HepG2 (cell line): Measurements from ENCODE around the gene USH2A. TPM values are rescaled to one million over a fixed set of nuclear protein-coding genes. Genes with fewer than 3 reads are reported as not detected.

Experiments
- ATAC-seq: fragments of 200-7000 bp; cut with Tn5 transposase; 3 replicates; pipeline ENCODE4 v1.9.1; 2020; ENCODE audit warnings: mild to moderate bottlenecking, moderate library complexity
- BruUV-seq: library from RNA; stranded (reverse); fragments of 400-500 nt; replicated peaks from 2 replicates; lab custom pipeline; 2021; lab: Mats Ljungman, UMichigan
- CTCF ChIA-PET: fragments of 300-600 bp; formaldehyde crosslinking; extraction: SDS; loops from one replicate; lab custom pipeline; 2021; ENCODE audit warnings: low total read pairs, inconsistent platforms, low intra/inter-chr PET ratio; lab: Yijun Ruan, JAX
- POLR2A ChIA-PET: fragments of 350-600 bp; sonication (Branson Sonifier 250); formaldehyde crosslinking; loops from one replicate; lab custom pipeline; 2020; ENCODE audit warnings: antibody characterized with exemption, inconsistent platforms; lab: Yijun Ruan, JAX
- DNase-seq: peaks from one replicate; pipeline ENCODE4 v3.0.0-alpha.2; 2015; ENCODE audit warnings: low spot score
- FAIRE-seq: peaks from 3 replicates; lab custom pipeline; 2011; peaks lifted over from hg19 to GRCh38; lab: Jason Lieb, UNC
- H2AFZ ChIP-seq: one replicate; pipeline ENCODE4 v1.6.1; 2011; ENCODE audit warnings: low read length, inconsistent platforms
- H3K27ac ChIP-seq: fragments of 300-600 bp; 3 replicates; pipeline ENCODE4 v1.8.0; 2011; ENCODE audit warnings: mixed run types, mild to moderate bottlenecking, mixed read lengths, low read length, inconsistent platforms; ENCODE audit not compliant: insufficient read depth; ENCODE audit errors: extremely low read length
- H3K27me3 ChIP-seq, 2 experiments: fragments of 200-600 bp in 1 of 2; 2 replicates in 1 of 2; 3 replicates in 1 of 2; pipeline versions ENCODE4 v1.6.0 to v1.8.0; 2011; ENCODE audit warnings: low read length in 2 of 2, mild to moderate bottlenecking in 2 of 2, moderate library complexity in 2 of 2, inconsistent platforms in 1 of 2; ENCODE audit not compliant: insufficient read depth in 2 of 2, control insufficient read depth in 1 of 2
- H3K36me3 ChIP-seq, 2 experiments: fragments of 200-600 bp in 1 of 2; replicated peaks in 1 of 2; 2 replicates in 1 of 2; 3 replicates in 1 of 2; pipeline versions ENCODE4 v1.5.1 to v1.8.0; 2011; ENCODE audit warnings: low read length in 2 of 2, inconsistent platforms in 1 of 2; ENCODE audit not compliant: insufficient read depth in 2 of 2, control insufficient read depth in 1 of 2
- H3K4me1 ChIP-seq: 2 replicates; pipeline ENCODE4 v1.5.1; 2012; ENCODE audit warnings: low read length, inconsistent platforms; ENCODE audit not compliant: insufficient read depth
- H3K4me2 ChIP-seq: 2 replicates; pipeline ENCODE4 v1.6.0; 2011; ENCODE audit warnings: low read depth, low read length, inconsistent platforms
- H3K4me3 ChIP-seq, 3 experiments: fragments of 200-600 bp in 1 of 3; sonication (generic), shearing (Covaris generic) in 1 of 3; replicated peaks in 1 of 3; 2 replicates each; pipeline ENCODE4 v1.5.1; 2011 to 2016; ENCODE audit warnings: low read length in 3 of 3, inconsistent platforms in 2 of 3, low read depth in 2 of 3, mild to moderate bottlenecking in 2 of 3, control low read depth in 1 of 3, mixed read lengths in 1 of 3; ENCODE audit not compliant: insufficient read depth in 1 of 3
- H3K79me2 ChIP-seq: one replicate; pipeline ENCODE4 v1.6.1; 2011; ENCODE audit warnings: low read length, inconsistent platforms; ENCODE audit not compliant: insufficient read depth
- H3K9ac ChIP-seq: 2 replicates; pipeline ENCODE4 v1.6.0; 2011; ENCODE audit warnings: mild to moderate bottlenecking, low read depth, low read length, inconsistent platforms; ENCODE audit not compliant: insufficient read depth
- H3K9me3 ChIP-seq: 2 replicates; pipeline ENCODE4 v1.5.1; 2012; ENCODE audit warnings: mild to moderate bottlenecking, low read length
- H4K20me1 ChIP-seq: 2 replicates; pipeline ENCODE4 v1.6.0; 2011; ENCODE audit warnings: inconsistent platforms, mild to moderate bottlenecking, low read length, moderate library complexity; ENCODE audit not compliant: insufficient read depth
- ARNT2 ChIP-seq: sonication (generic); formaldehyde crosslinking; IDR thresholded peaks from 2 replicates; pipeline ENCODE4 v1.8.0; 2022; ENCODE audit warnings: mild to moderate bottlenecking, low read depth, missing genetic modification reagents, moderate library complexity
- E2F1 ChIP-seq: sonication (generic); formaldehyde crosslinking; IDR thresholded peaks from 2 replicates; pipeline ENCODE4 v1.5.0; 2020; ENCODE audit warnings: missing genetic modification reagents
- FOXA3 ChIP-seq: IDR thresholded peaks from 2 replicates; pipeline ENCODE4 v1.6.1; 2016; ENCODE audit warnings: missing genetic modification reagents, missing compliant biosample characterization
- HOXA7 ChIP-seq: sonication (generic); formaldehyde crosslinking; IDR thresholded peaks from 2 replicates; pipeline ENCODE4 v1.8.1; 2022; ENCODE audit warnings: mild to moderate bottlenecking, missing genetic modification reagents, moderate library complexity
- TFE3 ChIP-seq: IDR thresholded peaks from 2 replicates; pipeline ENCODE4 v1.6.1; 2016
- TMF1 ChIP-seq: sonication (generic); formaldehyde crosslinking; IDR thresholded peaks from 2 replicates; pipeline ENCODE4 v1.8.1; 2022; ENCODE audit warnings: low read depth, missing genetic modification reagents
- ZBED4 ChIP-seq: sonication (generic); formaldehyde crosslinking; IDR thresholded peaks from 2 replicates; pipeline ENCODE4 v1.4.0; 2020; ENCODE audit warnings: missing genetic modification reagents, borderline replicate concordance
- ZKSCAN1 ChIP-seq: fragments of 150-350 bp; IDR thresholded peaks from 2 replicates; pipeline ENCODE4 v1.6.1; 2014; ENCODE audit warnings: low read length
- ZNF761 ChIP-seq: sonication (generic); formaldehyde crosslinking; conservative IDR thresholded peaks from 2 replicates; pipeline ENCODE4 v1.4.0; 2020; ENCODE audit warnings: mild to moderate bottlenecking, missing genetic modification reagents
- WGBS: methylation state at CpG from one replicate; pipeline ENCODE4 v1.1.6; 2017; ENCODE audit warnings: low lambda C conversion rate; 5-methylcytosine and 5-hydroxymethylcytosine counted together
- in situ Hi-C: cut with HindIII; loops from 2 replicates; pipeline ENCODE4 v1.10.0; 2017; ENCODE audit warnings: low pct_unique_long_range_greater_than_20kb; ENCODE audit not compliant: extremely low pct_ligation_motif_present
- intact Hi-C: fragments of 100-400 bp; cut with micrococcal nuclease; formaldehyde crosslinking; loops from one replicate; pipeline ENCODE4 v1.10.0; 2022; ENCODE audit not compliant: unreplicated experiment
- polyA plus RNA-seq, 8 experiments: library from polyadenylated mRNA; depleted of rRNA in 3 of 8; stranded (reverse) in 7 of 8; unstranded in 1 of 8; fragments of >200 nt; fragmentation: Illumina TruSeq in 4 of 8; extraction: Trizol in 4 of 8; gene quantifications; 2 replicates each; pipeline versions ENCODE4 v1.2.1 to v1.2.3, GENCODE V29; 2011 to 2016; ENCODE audit warnings: low read depth in 4 of 8, missing spikeins in 1 of 8, mixed read lengths in 1 of 8; ENCODE audit not compliant: insufficient read depth in 1 of 8
- total RNA-seq, 5 experiments: library from RNA; depleted of rRNA; stranded (reverse); fragments of >200 nt; fragmentation: Illumina TruSeq; extraction: Trizol; gene quantifications; 2 replicates each; pipeline ENCODE4 v1.2.3, GENCODE V29; 2016; ENCODE audit warnings: low read depth in 1 of 5
- TF ChIP-seq, protein P1 (sequence below): sonication (generic); formaldehyde crosslinking; IDR thresholded peaks from 2 replicates; pipeline ENCODE4 v1.4.0; 2020; ENCODE audit warnings: mild to moderate bottlenecking, missing genetic modification reagents, borderline replicate concordance
- TF ChIP-seq, protein P2 (sequence below): sonication (generic); formaldehyde crosslinking; IDR thresholded peaks from 2 replicates; pipeline ENCODE4 v1.5.0; 2020; ENCODE audit warnings: missing genetic modification reagents
- TF ChIP-seq, protein P3 (sequence below): sonication (generic); formaldehyde crosslinking; IDR thresholded peaks from 2 replicates; pipeline ENCODE4 v1.4.0; 2020; ENCODE audit warnings: missing genetic modification reagents

The USH2A gene
- total and polyA plus RNA-seq, 2 of the 13 experiments (the other 11 are each of a cell fraction or from before 2014, with no cell fraction given), result 0.02 TPM; not detected in 1

DNA sequence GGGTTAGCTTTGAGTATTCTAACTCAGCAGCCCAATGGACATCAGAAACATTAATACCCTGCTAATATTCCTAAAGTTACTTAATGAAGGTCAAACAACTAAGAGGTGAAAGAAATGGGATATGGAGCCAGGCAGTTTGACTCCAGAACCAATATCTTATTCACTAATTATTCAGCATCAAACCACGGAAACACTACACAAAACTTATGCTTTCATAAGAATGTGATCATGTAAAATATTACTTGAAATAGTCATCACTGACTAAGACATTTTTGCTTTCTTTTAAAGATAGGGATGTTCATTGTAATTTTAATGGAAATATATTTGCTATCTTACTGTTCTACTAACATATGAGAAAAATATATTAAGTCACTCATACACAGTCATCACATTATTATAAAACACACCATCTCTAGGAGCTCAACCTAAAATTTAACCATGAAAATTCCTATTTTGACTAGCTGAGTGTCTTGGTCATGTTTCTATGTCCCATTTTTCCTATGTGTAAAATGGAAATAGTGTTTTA lies 615.3 kb downstream of the USH2A start:
- 0% methylated on average over 1 of the region's 1 CpG for WGBS
- H3K4me2 ChIP-seq, result no peak overlapping the region
- no peaks in the 10 kb centered on the region for H3K36me3 ChIP-seq
- no peak overlapping the region for H3K9ac ChIP-seq
- H3K4me1 ChIP-seq, result no peaks in the 10 kb centered on the region
- ATAC-seq, result no peak
- H2AFZ ChIP-seq, result no peak overlapping the region
- H3K27me3 ChIP-seq, result no peaks in the 10 kb centered on the region
- no peaks in the 10 kb centered on the region for H3K79me2 ChIP-seq
- no peak for FAIRE-seq
- ChIA-PET POLR2A (no interaction called here), CTCF (no interaction called here)
- peaks cover 36% of the 10 kb centered on the region for H3K9me3 ChIP-seq
- in situ Hi-C loops (no loop called here), intact Hi-C loops (no loop called here)
- H4K20me1 ChIP-seq, result no peaks in the 10 kb centered on the region
- H3K27ac ChIP-seq, result no peak overlapping the region
- BruUV-seq, result no TSS peak
- DNase-seq, result no peak
- no peak overlapping the region for H3K4me3 ChIP-seq
- no peak for TF ChIP-seq FOXA3 (CRISPR knock-in tag)
- TF ChIP-seq, protein P1, sequence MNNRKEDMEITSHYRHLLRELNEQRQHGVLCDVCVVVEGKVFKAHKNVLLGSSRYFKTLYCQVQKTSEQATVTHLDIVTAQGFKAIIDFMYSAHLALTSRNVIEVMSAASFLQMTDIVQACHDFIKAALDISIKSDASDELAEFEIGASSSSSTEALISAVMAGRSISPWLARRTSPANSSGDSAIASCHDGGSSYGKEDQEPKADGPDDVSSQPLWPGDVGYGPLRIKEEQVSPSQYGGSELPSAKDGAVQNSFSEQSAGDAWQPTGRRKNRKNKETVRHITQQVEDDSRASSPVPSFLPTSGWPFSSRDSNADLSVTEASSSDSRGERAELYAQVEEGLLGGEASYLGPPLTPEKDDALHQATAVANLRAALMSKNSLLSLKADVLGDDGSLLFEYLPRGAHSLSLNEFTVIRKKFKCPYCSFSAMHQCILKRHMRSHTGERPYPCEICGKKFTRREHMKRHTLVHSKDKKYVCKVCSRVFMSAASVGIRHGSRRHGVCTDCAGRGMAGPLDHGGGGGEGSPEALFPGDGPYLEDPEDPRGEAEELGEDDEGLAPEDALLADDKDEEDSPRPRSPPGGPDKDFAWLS, result no peak
- TF ChIP-seq ZKSCAN1, result no peak
- TF ChIP-seq ZBED4 (CRISPR knock-in tag), result no peak
- no peak for TF ChIP-seq HOXA7 (CRISPR knock-in tag)
- TF ChIP-seq E2F1, result no peak
- TF ChIP-seq, protein P2, sequence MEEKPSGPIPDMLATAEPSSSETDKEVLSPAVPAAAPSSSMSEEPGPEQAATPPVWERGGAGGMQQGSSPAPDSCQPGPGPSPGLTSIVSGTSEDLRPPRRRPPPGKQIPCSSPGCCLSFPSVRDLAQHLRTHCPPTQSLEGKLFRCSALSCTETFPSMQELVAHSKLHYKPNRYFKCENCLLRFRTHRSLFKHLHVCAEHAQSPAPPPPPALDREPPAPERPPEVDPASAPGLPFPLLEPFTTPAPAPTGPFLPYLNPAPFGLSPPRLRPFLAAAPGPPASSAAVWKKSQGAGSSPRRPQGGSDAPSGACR (CRISPR knock-in tag), result no peak
- TF ChIP-seq ZNF761 (CRISPR knock-in tag), result no peak
- no peak for TF ChIP-seq ARNT2
- TF ChIP-seq, protein P3, sequence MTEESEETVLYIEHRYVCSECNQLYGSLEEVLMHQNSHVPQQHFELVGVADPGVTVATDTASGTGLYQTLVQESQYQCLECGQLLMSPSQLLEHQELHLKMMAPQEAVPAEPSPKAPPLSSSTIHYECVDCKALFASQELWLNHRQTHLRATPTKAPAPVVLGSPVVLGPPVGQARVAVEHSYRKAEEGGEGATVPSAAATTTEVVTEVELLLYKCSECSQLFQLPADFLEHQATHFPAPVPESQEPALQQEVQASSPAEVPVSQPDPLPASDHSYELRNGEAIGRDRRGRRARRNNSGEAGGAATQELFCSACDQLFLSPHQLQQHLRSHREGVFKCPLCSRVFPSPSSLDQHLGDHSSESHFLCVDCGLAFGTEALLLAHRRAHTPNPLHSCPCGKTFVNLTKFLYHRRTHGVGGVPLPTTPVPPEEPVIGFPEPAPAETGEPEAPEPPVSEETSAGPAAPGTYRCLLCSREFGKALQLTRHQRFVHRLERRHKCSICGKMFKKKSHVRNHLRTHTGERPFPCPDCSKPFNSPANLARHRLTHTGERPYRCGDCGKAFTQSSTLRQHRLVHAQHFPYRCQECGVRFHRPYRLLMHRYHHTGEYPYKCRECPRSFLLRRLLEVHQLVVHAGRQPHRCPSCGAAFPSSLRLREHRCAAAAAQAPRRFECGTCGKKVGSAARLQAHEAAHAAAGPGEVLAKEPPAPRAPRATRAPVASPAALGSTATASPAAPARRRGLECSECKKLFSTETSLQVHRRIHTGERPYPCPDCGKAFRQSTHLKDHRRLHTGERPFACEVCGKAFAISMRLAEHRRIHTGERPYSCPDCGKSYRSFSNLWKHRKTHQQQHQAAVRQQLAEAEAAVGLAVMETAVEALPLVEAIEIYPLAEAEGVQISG (CRISPR knock-in tag), result no peak
- TF ChIP-seq TFE3, result no peak
- no peak for TF ChIP-seq TMF1
